BLaER1 treated with 17β-estradiol and CSF1 and Interleukin-3, amounts not matched to agents 10 nM and 100 nM (cell line): ENCODE data around the gene PKNOX2.
A peak's percentile ranks its signal among the peaks of the same experiment; 100 is the strongest.

Source experiments
- H3K27ac ChIP-seq, 11 experiments: shearing (Covaris generic); formaldehyde crosslinking; 2 replicates each; pipeline ENCODE4 v1.8.1; 2022
- H3K27me3 ChIP-seq, 11 experiments: shearing (Covaris generic); formaldehyde crosslinking; 2 replicates each; pipeline ENCODE4 v1.8.1; 2022
- H3K36me3 ChIP-seq, 11 experiments: shearing (Covaris generic); formaldehyde crosslinking; 2 replicates each; pipeline ENCODE4 v1.8.1; 2022
- H3K4me1 ChIP-seq, 10 experiments: shearing (Covaris generic); formaldehyde crosslinking; 2 replicates each; pipeline ENCODE4 v1.8.1; 2022
- H3K4me2 ChIP-seq, 11 experiments: shearing (Covaris generic); formaldehyde crosslinking; 2 replicates each; pipeline ENCODE4 v1.8.1; 2022
- H3K4me3 ChIP-seq, 10 experiments: shearing (Covaris generic); formaldehyde crosslinking; 2 replicates each; pipeline ENCODE4 v1.8.1; 2022
- H3K9ac ChIP-seq, 11 experiments: shearing (Covaris generic); formaldehyde crosslinking; 2 replicates each; pipeline ENCODE4 v1.8.1; 2022
- H3K9me3 ChIP-seq, 11 experiments: shearing (Covaris generic); formaldehyde crosslinking; replicated peaks in 1 of 11; 2 replicates each; pipeline ENCODE4 v1.8.1; 2022
- H4K20me1 ChIP-seq, 11 experiments: shearing (Covaris generic); formaldehyde crosslinking; 2 replicates each; pipeline ENCODE4 v1.8.1; 2022
- Cebpa-rat ChIP-seq, 11 experiments: shearing (Covaris generic); IDR thresholded peaks; 2 replicates each; pipeline ENCODE4 v1.8.1; 2022

Gene PKNOX2

GRCh38 chr11:125227151-125227550 lies 62.6 kb downstream of the PKNOX2 start:
- Histone ChIP-seq H3K27me3 (no peaks in the 10 kb centered on the region), H3K4me2 (no peak overlapping the region), H4K20me1 (no peaks in the 10 kb centered on the region), H3K4me1 (no peaks in the 10 kb centered on the region), H3K9ac (no peak overlapping the region), H3K4me3 (no peak overlapping the region), H3K27ac (no peak overlapping the region), H3K36me3 (no peaks in the 10 kb centered on the region), H3K9me3 (no peaks in the 10 kb centered on the region)
- TF ChIP-seq Cebpa-rat (IDR thresholded peaks at IDR 0.05), result peak in 1 of 11 experiments; percentile 28; a peak in 1 of 22 replicates

DNA sequence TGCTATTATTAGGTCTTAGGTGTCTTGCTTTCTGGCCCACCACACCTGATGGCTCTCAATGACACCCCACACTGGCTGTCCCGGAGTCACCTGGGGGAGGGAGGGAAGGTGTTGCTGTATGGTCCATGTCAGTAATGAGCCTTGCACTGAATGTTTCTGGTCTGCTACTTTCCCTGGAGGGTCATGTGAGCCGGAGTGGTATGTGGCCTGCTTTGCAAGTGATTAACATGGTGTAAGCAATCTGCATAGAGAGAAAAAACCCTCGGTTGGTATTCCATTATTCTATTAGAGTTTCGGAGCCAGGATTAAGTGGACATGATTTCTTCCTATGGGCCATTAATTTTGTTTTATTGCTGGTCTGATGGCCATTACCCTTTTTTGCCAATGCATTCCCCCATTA lies 63.9 kb downstream of the PKNOX2 start:
- Histone ChIP-seq H3K27ac (no peak overlapping the region), H3K27me3 (no peaks in the 10 kb centered on the region), H3K9ac (no peak overlapping the region), H4K20me1 (no peaks in the 10 kb centered on the region), H3K4me2 (no peak overlapping the region), H3K36me3 (no peaks in the 10 kb centered on the region), H3K4me1 (no peaks in the 10 kb centered on the region), H3K4me3 (no peak overlapping the region), H3K9me3 (no peaks in the 10 kb centered on the region)
- TF ChIP-seq Cebpa-rat (IDR thresholded peaks at IDR 0.05), result no peak

DNA sequence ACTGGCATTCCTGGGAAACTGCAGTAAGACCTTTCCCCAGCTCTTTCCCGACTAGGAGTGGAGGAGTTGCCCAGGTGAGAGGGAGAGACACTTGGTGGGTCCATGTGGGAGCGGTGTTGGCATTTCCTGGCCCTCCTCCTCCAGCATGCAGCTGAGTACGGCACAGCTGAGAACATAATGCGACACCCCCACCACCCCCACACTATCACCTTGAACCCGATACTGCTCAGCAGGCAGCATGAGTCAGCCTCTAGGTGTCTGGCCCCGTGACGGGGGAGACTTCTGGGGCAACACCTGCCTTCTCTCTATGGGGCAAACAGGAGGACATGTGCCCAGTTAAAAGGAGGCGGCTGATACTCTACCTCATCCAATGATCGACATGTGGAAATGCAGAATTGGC lies 64.4 kb downstream of the PKNOX2 start:
- TF ChIP-seq Cebpa-rat (IDR thresholded peaks at IDR 0.05), result no peak

DNA sequence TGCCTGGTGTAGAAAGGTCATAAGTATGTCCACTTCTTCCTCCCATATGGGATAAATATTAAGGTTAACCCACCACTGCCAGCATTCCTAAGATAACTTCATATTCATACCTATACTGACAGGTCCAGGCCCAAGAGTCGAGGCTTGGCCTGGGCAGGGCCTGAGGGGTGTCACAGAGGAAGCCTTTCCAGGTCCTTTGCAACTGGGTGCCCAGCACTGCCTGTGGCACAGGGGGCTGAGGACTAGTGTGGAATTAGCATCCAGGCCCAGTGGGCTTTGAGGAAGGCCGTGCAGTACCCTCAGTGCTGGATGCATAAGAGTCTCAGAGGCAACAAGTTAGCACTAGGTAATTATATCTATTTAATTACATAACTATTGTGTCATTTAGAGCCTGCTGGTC lies 65.4 kb downstream of the PKNOX2 start:
- H3K36me3 ChIP-seq, result no peaks in the 10 kb centered on the region
- H3K27me3 ChIP-seq, result no peaks in the 10 kb centered on the region
- H3K4me3 ChIP-seq, result no peak overlapping the region
- no peaks in the 10 kb centered on the region for H3K4me1 ChIP-seq
- H4K20me1 ChIP-seq, result no peaks in the 10 kb centered on the region
- no peak overlapping the region for H3K4me2 ChIP-seq
- H3K9me3 ChIP-seq, result no peaks in the 10 kb centered on the region
- H3K27ac ChIP-seq, result no peak overlapping the region
- no peak for TF ChIP-seq Cebpa-rat (IDR thresholded peaks at IDR 0.05)
- no peak overlapping the region for H3K9ac ChIP-seq

More for the DNA sequence above, 64.4 kb downstream of the PKNOX2 start:
- H3K27ac ChIP-seq, result no peak overlapping the region
- no peak overlapping the region for H3K4me2 ChIP-seq
- no peak overlapping the region for H3K4me3 ChIP-seq
- H3K27me3 ChIP-seq, result no peaks in the 10 kb centered on the region
- no peaks in the 10 kb centered on the region for H3K4me1 ChIP-seq
- H4K20me1 ChIP-seq, result no peaks in the 10 kb centered on the region
- H3K9ac ChIP-seq, result no peak overlapping the region
- H3K9me3 ChIP-seq, result no peaks in the 10 kb centered on the region
- H3K36me3 ChIP-seq, result no peaks in the 10 kb centered on the region

DNA sequence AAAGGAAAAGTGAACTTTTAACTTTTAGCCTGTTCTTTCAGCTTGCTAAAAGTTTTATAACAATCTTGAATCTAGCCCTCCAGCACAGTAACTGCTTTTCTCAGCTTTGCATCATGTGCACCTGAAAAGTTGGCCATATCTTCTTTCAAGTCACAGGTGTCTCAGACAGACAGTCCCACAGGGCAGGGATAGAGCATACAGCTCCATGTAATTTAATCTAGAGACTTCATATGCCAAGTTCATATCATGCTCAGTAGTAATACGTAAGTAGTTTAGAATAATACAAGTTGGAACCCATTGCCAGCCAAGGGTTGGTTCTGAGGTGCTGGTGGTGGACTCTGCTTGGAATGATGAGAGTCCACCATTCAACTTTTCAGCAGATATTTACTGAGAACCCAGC lies 68.6 kb downstream of the PKNOX2 start:
- no peaks in the 10 kb centered on the region for H3K27me3 ChIP-seq
- no peak for TF ChIP-seq Cebpa-rat (IDR thresholded peaks at IDR 0.05)

DNA sequence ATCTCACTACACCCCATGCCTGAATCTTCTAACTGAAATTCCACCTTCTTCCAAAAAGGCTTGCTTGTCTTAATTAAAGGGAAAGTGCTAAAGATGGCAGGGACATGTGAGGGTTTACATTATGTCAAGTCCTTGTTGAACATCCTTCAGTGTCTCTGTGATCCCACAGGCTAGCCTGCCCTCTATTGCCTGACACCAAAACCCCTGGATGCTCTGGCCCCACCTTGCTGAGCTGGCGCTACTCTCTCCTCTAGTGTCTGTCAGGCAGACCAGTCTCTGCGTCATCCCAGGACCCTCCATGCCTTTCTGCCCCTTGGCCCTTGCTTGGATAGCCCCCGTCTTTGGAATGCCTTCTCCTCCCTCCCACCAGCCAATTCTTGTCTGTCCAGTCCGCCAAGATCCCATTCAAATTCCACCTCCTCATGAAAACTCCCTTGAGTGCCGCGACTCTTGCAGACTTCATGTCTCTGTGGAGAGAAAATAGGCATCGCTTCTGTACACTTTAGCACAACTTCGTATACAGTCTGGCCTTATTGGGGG lies 69.3 kb downstream of the PKNOX2 start:
- no peaks in the 10 kb centered on the region for H3K4me1 ChIP-seq
- no peak overlapping the region for H3K4me3 ChIP-seq
- H3K4me2 ChIP-seq, result no peak overlapping the region
- H3K27ac ChIP-seq, result no peak overlapping the region
- H3K36me3 ChIP-seq, result no peaks in the 10 kb centered on the region
- H3K9ac ChIP-seq, result no peak overlapping the region
- H3K9me3 ChIP-seq, result peaks cover 0 to 6% (median 0%) of the 10 kb centered on the region in 11 experiments; a peak in 2 of 22 replicates
- no peaks in the 10 kb centered on the region for H3K27me3 ChIP-seq
- no peaks in the 10 kb centered on the region for H4K20me1 ChIP-seq
- TF ChIP-seq Cebpa-rat (IDR thresholded peaks at IDR 0.05), result no peak

More for the DNA sequence above, 68.6 kb downstream of the PKNOX2 start:
- no peak overlapping the region for H3K4me2 ChIP-seq
- H4K20me1 ChIP-seq, result no peaks in the 10 kb centered on the region
- H3K4me1 ChIP-seq, result no peaks in the 10 kb centered on the region
- H3K27ac ChIP-seq, result no peak overlapping the region
- H3K9me3 ChIP-seq, result peaks cover 0 to 6% (median 0%) of the 10 kb centered on the region in 11 experiments; a peak in 2 of 22 replicates
- H3K36me3 ChIP-seq, result no peaks in the 10 kb centered on the region
- no peak overlapping the region for H3K9ac ChIP-seq
- H3K4me3 ChIP-seq, result no peak overlapping the region

- no peaks in the 10 kb centered on the region for H3K36me3 ChIP-seq
- no peak overlapping the region for H3K27ac ChIP-seq
- peaks cover 0 to 6% (median 0%) of the 10 kb centered on the region in 11 experiments; a peak in 2 of 22 replicates for H3K9me3 ChIP-seq
- no peaks in the 10 kb centered on the region for H3K27me3 ChIP-seq
- no peaks in the 10 kb centered on the region for H3K4me1 ChIP-seq
- H3K9ac ChIP-seq, result no peak overlapping the region
- H3K4me3 ChIP-seq, result no peak overlapping the region
- H3K4me2 ChIP-seq, result no peak overlapping the region
- no peaks in the 10 kb centered on the region for H4K20me1 ChIP-seq
- TF ChIP-seq Cebpa-rat (IDR thresholded peaks at IDR 0.05), result no peak
Measured at GRCh38 chr11:125235071-125235471, 70.5 kb downstream of the PKNOX2 start.

DNA sequence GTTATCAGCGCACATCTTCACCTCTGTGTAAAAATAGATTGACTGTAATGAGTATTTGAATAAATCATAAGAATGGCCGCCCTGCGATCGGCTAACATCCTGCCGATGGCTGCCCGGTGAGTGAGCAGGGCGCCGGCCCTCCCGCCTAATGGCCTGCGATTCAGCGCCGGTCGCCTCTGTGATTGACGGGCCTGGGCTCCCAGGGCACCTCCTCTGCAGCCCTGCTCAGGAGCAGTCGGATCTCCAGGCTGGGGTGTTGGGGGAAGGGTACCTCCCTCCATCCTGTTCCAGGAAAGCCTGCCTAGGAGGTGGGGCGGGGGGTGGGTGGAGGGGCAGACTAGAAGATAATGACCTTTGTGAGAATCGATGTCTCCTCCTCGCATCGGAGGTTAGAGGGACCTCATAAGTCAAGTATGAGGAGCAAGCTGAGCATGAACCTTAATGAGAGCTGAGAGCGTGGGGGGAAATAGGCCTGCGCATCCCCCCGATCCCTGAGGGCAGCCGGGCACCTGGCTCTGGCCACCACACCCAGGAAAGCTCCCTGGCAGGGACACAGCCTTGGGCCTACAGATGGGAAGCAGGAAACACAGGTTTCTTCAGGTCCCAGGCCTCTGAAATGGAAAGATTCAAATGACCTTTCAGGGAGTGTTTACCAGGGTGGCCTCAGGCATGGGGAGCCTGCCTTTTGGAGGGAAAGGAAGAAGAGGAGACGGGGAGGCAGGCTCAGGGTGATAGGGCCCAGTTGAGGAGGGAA lies 71.7 kb downstream of the PKNOX2 start:
- H3K9me3 ChIP-seq, result peaks cover 0 to 6% (median 0%) of the 10 kb centered on the region in 11 experiments; a peak in 3 of 22 replicates
- H3K36me3 ChIP-seq, result no peaks in the 10 kb centered on the region
- no peak overlapping the region for H3K4me2 ChIP-seq
- no peaks in the 10 kb centered on the region for H3K4me1 ChIP-seq
- H3K27me3 ChIP-seq, result no peaks in the 10 kb centered on the region
- no peak overlapping the region for H3K4me3 ChIP-seq
- no peaks in the 10 kb centered on the region for H4K20me1 ChIP-seq
- H3K27ac ChIP-seq, result no peak overlapping the region
- H3K9ac ChIP-seq, result no peak overlapping the region
- no peak for TF ChIP-seq Cebpa-rat (IDR thresholded peaks at IDR 0.05)

DNA sequence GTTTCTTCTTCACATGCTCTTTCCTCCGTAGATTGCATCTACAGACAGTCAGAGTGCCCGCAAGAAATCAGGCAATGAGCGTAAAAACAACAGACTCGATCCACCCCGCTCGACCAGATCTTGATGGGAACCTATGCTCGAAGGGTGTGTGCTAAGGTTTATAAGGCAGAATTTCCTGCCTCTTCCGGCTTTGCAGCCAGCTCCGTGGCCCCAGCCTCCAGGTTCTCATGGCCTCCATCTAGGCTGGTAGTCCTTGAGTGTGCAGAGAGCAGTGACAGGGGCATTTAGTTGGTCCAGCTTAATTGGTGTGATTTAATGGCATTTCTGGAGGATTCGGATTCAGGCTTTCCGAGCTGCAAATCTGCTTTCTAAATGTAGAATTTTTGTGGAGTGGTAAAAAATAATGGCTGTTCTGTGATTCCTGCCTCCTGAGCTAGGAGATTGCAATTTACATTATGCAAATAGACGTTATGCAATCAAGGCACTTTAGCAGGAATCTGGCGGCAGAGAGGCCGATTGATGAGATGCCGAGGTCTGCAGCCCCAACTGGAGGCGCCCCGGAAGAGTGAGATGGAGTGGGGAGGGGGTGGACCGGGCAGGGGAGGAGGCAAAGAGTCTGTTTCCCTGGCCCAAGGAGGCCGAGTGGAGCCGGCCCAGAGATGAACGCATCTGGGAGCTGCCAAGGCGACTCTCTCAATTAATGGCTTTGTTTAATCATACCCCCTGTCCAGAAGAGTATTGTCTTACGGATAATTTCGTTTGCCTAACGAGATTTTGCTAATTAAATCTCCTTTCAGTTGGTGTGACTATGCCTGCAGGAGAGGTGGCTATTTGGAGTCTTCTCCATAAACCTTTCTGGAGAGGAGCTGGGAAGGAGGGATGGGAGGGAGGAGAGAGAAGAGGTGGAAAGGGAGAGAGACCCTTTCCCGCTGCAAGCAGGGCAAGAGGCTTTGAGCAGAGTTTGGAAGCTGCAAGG lies 75.3 kb downstream of the PKNOX2 start:
- Histone ChIP-seq H3K4me2 (no peak overlapping the region), H3K4me3 (no peak overlapping the region), H4K20me1 (no peaks in the 10 kb centered on the region), H3K27me3 (no peaks in the 10 kb centered on the region), H3K4me1 (no peaks in the 10 kb centered on the region), H3K9me3 (peaks cover 0 to 8% (median 0%) of the 10 kb centered on the region in 11 experiments; a peak in 3 of 22 replicates), H3K9ac (no peak overlapping the region), H3K36me3 (no peaks in the 10 kb centered on the region), H3K27ac (no peak overlapping the region)
- TF ChIP-seq Cebpa-rat (IDR thresholded peaks at IDR 0.05), result no peak
